A673 (cell line): ENCODE data around the gene PSMB9.

Experiments
- CTCF ChIP-seq: fragments of 300-800, 200-600 bp; sonication (generic); conservative IDR thresholded peaks from 2 replicates; pipeline ENCODE4 v1.5.1; 2017; ENCODE audit warnings: low read depth, mild to moderate bottlenecking, antibody characterized with exemption, low read length, moderate library complexity, mixed read lengths
- EZH2 ChIP-seq: fragments of 200-600 bp; sonication (generic); IDR thresholded peaks from 2 replicates; pipeline ENCODE4 v1.6.1; 2017; ENCODE audit warnings: borderline replicate concordance, low read depth, mild to moderate bottlenecking, mixed read lengths, antibody characterized with exemption, low read length; ENCODE audit not compliant: poor library complexity, severe bottlenecking

DNA sequence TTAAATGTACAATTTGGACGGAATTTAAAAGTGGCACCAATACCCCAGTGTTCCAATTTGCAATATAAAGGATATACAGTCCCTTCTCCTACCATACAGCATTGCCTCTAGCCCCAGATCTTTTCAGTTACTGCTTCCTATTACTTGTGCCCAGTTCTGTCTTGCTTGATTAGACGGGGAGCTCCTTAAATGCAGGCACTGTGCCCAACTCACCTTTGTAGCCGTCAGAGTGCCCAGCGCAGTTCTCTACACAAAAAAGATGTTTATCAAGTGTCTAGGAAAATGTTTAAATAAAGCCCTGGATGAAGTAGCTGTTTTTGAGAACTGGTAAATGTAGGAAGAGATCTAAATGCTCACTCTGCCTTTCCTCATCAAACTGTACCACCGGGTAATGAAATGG, 23.1 kb upstream of the PSMB9 start:
- TF ChIP-seq CTCF, result no peak
- no peak for TF ChIP-seq EZH2
